Heart left ventricle (tissue), 16 donors: ENCODE data around the gene UMODL1. TPM values are rescaled to one million over a fixed set of nuclear protein-coding genes. Genes with fewer than 3 reads are reported as not detected.
"Not testable (repeated sequence)": the region's sequence is repeated elsewhere in the genome, so short reads cannot be mapped to it uniquely, and the experiment has no call there.

Experiments used
- ATAC-seq, 4 donors: fragments of 200-7000 bp; cut with Tn5 transposase; one replicate each; pipeline ENCODE4 v1.9.1; 2020 to 2022; ENCODE audit warnings: moderate library complexity in 4 of 4, mild to moderate bottlenecking in 3 of 4, moderate number of reproducible peaks in 1 of 4
- DNase-seq, 5 donors: peaks; one replicate each; pipeline ENCODE4 v3.0.0-alpha.2; 2020
- H3K27ac ChIP-seq, 12 donors: fragments of 200-600 bp; sonication (generic) in 4 of 12; one replicate each; pipeline versions ENCODE4 v1.5.0 to v1.8.0; 2016 to 2022; ENCODE audit warnings: mild to moderate bottlenecking in 2 of 12
- H3K27me3 ChIP-seq, 9 donors: fragments of 200-600 bp; sonication (generic) in 2 of 9; one replicate each; pipeline versions ENCODE4 v1.5.1 to v1.8.0; 2016 to 2022; ENCODE audit warnings: mild to moderate bottlenecking in 3 of 9
- H3K36me3 ChIP-seq, 9 donors: fragments of 200-600 bp; sonication (generic) in 2 of 9; one replicate each; pipeline versions ENCODE4 v1.5.0 to v1.8.0; 2018 to 2022; ENCODE audit warnings: mild to moderate bottlenecking in 2 of 9
- H3K4me1 ChIP-seq, 12 donors: fragments of 200-600 bp; sonication (generic) in 4 of 12; one replicate each; pipeline versions ENCODE4 v1.5.0 to v1.8.0; 2016 to 2022; ENCODE audit warnings: mild to moderate bottlenecking in 3 of 12
- H3K4me3 ChIP-seq, 12 donors: fragments of 200-600 bp; sonication (generic) in 4 of 12; one replicate each; pipeline versions ENCODE4 v1.5.0 to v1.8.0; 2017 to 2022; ENCODE audit warnings: mild to moderate bottlenecking in 9 of 12, moderate library complexity in 4 of 12
- H3K9me3 ChIP-seq, 12 donors: fragments of 200-600 bp; sonication (generic) in 4 of 12; one replicate each; pipeline versions ENCODE4 v1.5.0 to v1.8.0; 2016 to 2022; ENCODE audit warnings: mild to moderate bottlenecking in 1 of 12
- POLR2A ChIP-seq, 2 donors: fragments of 450-650 bp; IDR thresholded peaks; one replicate each; pipeline ENCODE4 v1.6.1; 2017; ENCODE audit warnings: antibody characterized with exemption in 2 of 2, mild to moderate bottlenecking in 2 of 2, moderate library complexity in 2 of 2
- WGBS, 4 donors: extraction: QIAGEN DNeasy Blood & Tissue Kit in 2 of 4; methylation state at CpG; one replicate each; pipeline versions ENCODE4 v1.1.5 to v1.1.7; 2013 to 2018; 5-methylcytosine and 5-hydroxymethylcytosine counted together
- intact Hi-C, 10 donors: fragments of 100-400 bp; cut with DNase I; formaldehyde crosslinking; loops; one replicate each; pipeline versions ENCODE4 v1.11.1 to v1.14.2; 2022
- polyA plus RNA-seq, 2 donors: library from polyadenylated mRNA; stranded (reverse); fragments of 200-250 nt; gene quantifications; one replicate each; pipeline ENCODE4 v1.2.3, GENCODE V29; 2013
- total RNA-seq, 9 donors: library from RNA; depleted of rRNA in 2 of 9; stranded (reverse); fragments of >200 nt in 2 of 9; fragmentation: NEBNext Ultra II Directional in 3 of 9; extraction: Animal tissue kit (Norgen Biotek cat#: 25700) in 3 of 9; gene quantifications; one replicate each; pipeline versions ENCODE4 v1.1.0 to v1.2.4, GENCODE V29; 2016 to 2023
- TF ChIP-seq, protein P1 (sequence below), 12 donors: fragments of 200-600 bp; sonication (generic) in 4 of 12; IDR thresholded peaks; one replicate each; pipeline versions ENCODE4 v1.5.0 to v1.8.0; 2018 to 2022; ENCODE audit warnings: antibody characterized with exemption in 12 of 12, mild to moderate bottlenecking in 5 of 12
- donor health status: ischemic (EF 13 %, LVEDD 7.1; RV severe dilation, severe dysfunction).
- donor health status: healthy with polysubstance abuse.
- donor health status: DM: no; HTN: yes; CAD: no.
- donor health status: DM: no; HTN: no; CAD: no.
- donor health status: ischemic (EF 25% LVEDD 6.9; RV normal size, moderate dysfunction).
- donor health status: ischemic (EF 25% LVEDD 5.7; RV mildly dilated, moderate dysfunction).
- donor health status: healthy.
- donor health status: DM: yes; HTN: yes; CAD: no.
- donor health status: ischemic (EF 35%, LVEDD 5.7; RV mildly dilated, moderate dysfunction).
- donor health status: nonischemic (EF 11% LVEDD 7.7; RV severe dilation, severe dysfunction).
- donor health status: DM: yes; HTN: yes; CAD: no.
- donor health status: PGD.
- donor health status: ischemic (EF 29% LVEDD 5.4; RV normal size, mild dysfunction).
- donor health status: nonischemic (EF 23%, LVEDD 6.1; RV moderate dilation, normal function).

Gene UMODL1
- total and polyA plus RNA-seq, 11 donors: 0.07 to 0.19 TPM; not detected in 9

DNA sequence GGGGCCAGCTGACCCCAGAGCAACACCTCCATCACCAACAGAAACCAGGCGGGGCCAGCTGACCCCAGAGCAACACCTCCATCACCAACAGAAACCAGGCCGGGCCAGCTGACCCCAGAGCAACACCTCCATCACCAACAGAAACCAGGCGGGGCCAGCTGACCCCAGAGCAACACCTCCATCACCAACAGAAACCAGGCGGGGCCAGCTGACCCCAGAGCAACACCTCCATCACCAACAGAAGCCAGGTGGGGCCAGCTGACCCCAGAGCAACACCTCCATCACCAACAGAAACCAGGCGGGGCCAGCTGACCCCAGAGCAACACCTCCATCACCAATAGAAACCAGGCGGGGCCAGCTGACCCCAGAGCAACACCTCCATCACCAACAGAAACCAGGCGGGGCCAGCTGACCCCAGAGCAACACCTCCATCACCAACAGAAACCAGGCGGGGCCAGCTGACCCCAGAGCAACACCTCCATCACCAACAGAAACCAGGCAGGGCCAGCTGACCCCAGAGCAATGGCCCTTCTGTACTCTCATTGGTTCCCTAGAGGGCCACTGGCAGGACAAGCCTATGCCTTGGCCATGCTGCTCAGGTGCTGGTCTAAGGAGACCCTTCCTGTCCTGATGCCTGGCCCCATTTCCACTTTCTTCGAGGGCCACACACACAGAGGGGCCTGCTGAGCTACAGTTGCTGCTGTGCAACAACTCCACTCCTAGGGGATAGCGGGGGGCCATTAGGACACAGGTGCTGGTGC, 7.3 kb downstream of the UMODL1 start:
- H3K27ac ChIP-seq, ATAC-seq, H3K36me3 ChIP-seq, H3K4me3 ChIP-seq, H3K9me3 ChIP-seq, H3K27me3 ChIP-seq, intact Hi-C loops: not testable (repeated sequence)
- 84 to 95% (median 89%) methylated on average over 4 to 9 of the region's 10 CpGs for WGBS, 4 donors
- peaks cover 0 to 23% (median 0%) of the 10 kb centered on the region in 12 donors for H3K4me1 ChIP-seq
- peak in 1 of 5 donors; percentile 44 for DNase-seq

DNA sequence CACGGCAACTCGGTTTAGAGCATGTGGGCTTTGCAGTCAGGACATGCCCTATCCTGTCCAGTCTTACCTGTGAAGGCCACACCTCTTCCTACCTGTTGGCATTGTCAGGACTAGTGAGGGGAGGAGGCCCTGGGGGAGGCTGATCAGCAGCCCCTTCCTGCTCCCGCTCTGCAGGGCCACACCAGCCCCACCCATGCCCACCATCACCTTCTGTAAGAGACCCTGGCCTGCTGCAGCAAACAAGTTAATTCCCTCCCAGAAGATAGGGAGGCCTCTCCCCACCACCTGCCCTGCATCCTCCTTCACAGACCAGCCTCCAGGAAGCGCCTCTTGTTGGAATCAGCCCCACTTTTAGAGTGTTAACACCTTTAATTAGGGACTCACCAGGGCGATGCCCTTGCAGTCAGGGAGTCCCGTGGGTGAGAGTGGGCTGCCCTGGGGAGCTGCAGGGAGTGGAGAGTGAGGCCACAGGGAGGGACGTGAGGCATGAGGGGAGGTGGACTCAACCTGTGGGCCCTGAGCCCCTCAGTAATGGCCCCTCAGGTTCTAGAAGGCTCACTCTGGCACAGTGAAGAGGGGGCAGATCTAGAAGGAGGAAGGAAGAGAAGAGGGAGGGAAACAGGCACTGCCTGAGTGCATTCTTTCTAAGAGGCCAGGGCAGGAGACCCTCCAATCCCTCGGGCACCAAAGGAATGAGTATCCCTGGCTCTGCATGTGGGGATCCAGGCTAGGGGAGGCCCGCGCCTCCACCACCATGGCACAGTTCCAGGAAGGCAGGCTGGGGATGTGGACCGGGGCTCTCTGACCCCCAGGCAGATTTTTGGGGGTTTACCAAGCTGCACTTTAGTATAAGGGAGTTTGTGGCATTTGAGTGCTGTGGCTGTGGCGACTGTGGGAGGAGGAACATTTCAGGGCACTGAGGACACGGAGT, 8.2 kb downstream of the UMODL1 start:
- no peaks in the 10 kb centered on the region for H3K9me3 ChIP-seq
- ATAC-seq: no peak
- intact Hi-C loops: no loop called here
- peak in 1 of 5 donors; percentile 41 for DNase-seq
- 78 to 89% (median 86%) methylated on average over 13 of the region's 13 CpGs for WGBS, 4 donors
- H3K27ac ChIP-seq: no peak overlapping the region
- peaks cover 0 to 23% (median 0%) of the 10 kb centered on the region in 12 donors for H3K4me1 ChIP-seq
- H3K27me3 ChIP-seq: no peaks in the 10 kb centered on the region
- no peak overlapping the region for H3K4me3 ChIP-seq
- no peaks in the 10 kb centered on the region for H3K36me3 ChIP-seq
- no peak for TF ChIP-seq POLR2A (IDR thresholded peaks at IDR 0.05)
- TF ChIP-seq, protein P1, sequence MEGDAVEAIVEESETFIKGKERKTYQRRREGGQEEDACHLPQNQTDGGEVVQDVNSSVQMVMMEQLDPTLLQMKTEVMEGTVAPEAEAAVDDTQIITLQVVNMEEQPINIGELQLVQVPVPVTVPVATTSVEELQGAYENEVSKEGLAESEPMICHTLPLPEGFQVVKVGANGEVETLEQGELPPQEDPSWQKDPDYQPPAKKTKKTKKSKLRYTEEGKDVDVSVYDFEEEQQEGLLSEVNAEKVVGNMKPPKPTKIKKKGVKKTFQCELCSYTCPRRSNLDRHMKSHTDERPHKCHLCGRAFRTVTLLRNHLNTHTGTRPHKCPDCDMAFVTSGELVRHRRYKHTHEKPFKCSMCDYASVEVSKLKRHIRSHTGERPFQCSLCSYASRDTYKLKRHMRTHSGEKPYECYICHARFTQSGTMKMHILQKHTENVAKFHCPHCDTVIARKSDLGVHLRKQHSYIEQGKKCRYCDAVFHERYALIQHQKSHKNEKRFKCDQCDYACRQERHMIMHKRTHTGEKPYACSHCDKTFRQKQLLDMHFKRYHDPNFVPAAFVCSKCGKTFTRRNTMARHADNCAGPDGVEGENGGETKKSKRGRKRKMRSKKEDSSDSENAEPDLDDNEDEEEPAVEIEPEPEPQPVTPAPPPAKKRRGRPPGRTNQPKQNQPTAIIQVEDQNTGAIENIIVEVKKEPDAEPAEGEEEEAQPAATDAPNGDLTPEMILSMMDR (IDR thresholded peaks at IDR 0.05): no peak

DNA sequence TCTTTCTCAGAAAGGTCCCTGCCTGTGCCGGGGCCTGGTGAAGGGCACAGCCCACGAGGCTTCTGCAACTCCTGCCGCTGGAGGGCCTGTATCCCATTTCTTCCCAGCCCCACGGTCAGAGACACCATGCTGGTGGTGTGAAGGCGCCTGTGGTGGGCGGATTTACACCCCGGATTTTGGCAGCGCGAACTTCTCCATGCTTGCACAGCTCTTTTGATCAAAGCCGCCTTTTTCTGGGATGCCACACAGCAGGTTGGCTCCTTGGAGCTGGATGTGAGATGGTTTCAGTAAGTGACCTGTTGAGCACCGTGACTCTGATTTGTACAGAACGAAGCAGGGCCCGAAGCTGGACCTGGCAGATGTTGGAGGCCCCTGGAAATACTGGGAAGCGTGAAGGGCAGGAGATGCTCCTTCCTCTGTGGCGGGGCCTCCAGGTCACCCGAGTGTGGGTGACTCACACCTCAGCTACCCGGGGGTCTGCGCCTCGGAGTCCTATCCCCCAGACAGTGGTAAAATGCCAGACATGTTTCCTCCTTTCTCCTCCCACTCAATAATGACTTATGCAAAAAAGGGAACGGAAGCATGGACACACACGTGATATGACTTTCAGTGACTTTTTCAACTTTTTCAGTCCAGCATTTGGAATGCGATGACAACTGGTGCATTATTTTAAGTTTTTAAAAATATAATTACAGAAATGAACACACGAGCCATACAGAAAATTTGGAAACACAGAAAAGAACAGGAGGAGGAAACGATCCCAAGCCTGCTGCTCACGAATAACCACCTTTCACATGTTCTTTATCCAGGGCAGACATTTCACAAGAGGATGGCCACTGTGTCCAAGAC, 9.0 kb downstream of the UMODL1 start:
- TF ChIP-seq, protein P1 (IDR thresholded peaks at IDR 0.05): no peak
- TF ChIP-seq POLR2A (IDR thresholded peaks at IDR 0.05): no peak
- no peaks in the 10 kb centered on the region for H3K9me3 ChIP-seq
- DNase-seq (peak in 1 of 5 donors; percentile 45), ATAC-seq (peak in 2 of 4 donors; percentile 13 to 18)
- H3K4me1 ChIP-seq: peaks cover 0 to 23% (median 0%) of the 10 kb centered on the region in 12 donors
- H3K27ac ChIP-seq: peak overlapping the region in 1 of 12 donors; percentile 28
- no peaks in the 10 kb centered on the region for H3K36me3 ChIP-seq
- 64 to 71% (median 68%) methylated on average over 18 to 25 of the region's 25 CpGs for WGBS, 4 donors
- intact Hi-C loops: no loop called here
- no peak overlapping the region for H3K4me3 ChIP-seq
- H3K27me3 ChIP-seq: no peaks in the 10 kb centered on the region

DNA sequence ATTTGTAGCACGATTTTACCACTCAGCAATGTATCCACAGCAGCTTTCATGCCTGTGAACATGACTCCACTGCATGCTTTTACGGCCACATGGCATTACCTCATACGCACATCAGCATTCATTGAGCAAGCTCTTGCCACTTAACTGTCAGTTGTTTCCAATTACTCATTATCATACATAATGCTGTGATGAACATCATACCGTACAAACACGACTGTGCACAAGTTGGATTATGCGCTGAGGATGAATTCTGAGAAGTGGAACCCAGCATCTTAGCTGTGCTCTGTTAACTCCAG, 9.6 kb downstream of the UMODL1 start:
- Histone ChIP-seq H3K9me3 (no peaks in the 10 kb centered on the region), H3K4me3 (no peak overlapping the region), H3K27ac (peak overlapping the region in 1 of 12 donors; percentile 28), H3K36me3 (no peaks in the 10 kb centered on the region), H3K27me3 (no peaks in the 10 kb centered on the region), H3K4me1 (peaks cover 0 to 23% (median 0%) of the 10 kb centered on the region in 12 donors)
- no peak for DNase-seq
- WGBS, 4 donors: 70 to 75% (median 74%) methylated on average over 6 of the region's 6 CpGs
- TF ChIP-seq, protein P1 (IDR thresholded peaks at IDR 0.05): no peak
- no peak for TF ChIP-seq POLR2A (IDR thresholded peaks at IDR 0.05)
- ATAC-seq: peak in 2 of 4 donors; percentile 29 to 67
- intact Hi-C loops: no loop called here
